CD14-positive monocyte (primary cell): ENCODE results near the gene TMEM132D. TPM values are rescaled to one million over a fixed set of nuclear protein-coding genes. Genes with fewer than 3 reads are reported as not detected.

ENCODE experiments used
- DNase-seq, 3 donors: peaks; one replicate each; pipeline ENCODE4 v3.0.0-alpha.2; 2011 to 2022
- H2AFZ ChIP-seq: 2 replicates; pipeline ENCODE4 v1.6.0; 2012; ENCODE audit warnings: mild to moderate bottlenecking, low read depth, low read length, inconsistent platforms; ENCODE audit not compliant: insufficient read depth, poor library complexity, severe bottlenecking
- H3K27ac ChIP-seq, 2 donors: 1 replicate in 1 of 2; 2 replicates in 1 of 2; pipeline ENCODE4 v1.5.1; 2012 to 2013; ENCODE audit warnings: low read length in 2 of 2, control low read depth in 1 of 2, inconsistent platforms in 1 of 2, low read depth in 1 of 2, mild to moderate bottlenecking in 1 of 2
- H3K27me3 ChIP-seq, 2 donors: one replicate each; pipeline versions ENCODE4 v1.6.0 to v1.6.1; 2011 to 2013; ENCODE audit warnings: low read length in 2 of 2; ENCODE audit not compliant: control insufficient read depth in 2 of 2, insufficient read depth in 2 of 2
- H3K36me3 ChIP-seq, 2 donors: replicated peaks in 1 of 2; 1 replicate in 1 of 2; 2 replicates in 1 of 2; pipeline versions ENCODE4 v1.5.1 to v1.6.1; 2012 to 2013; ENCODE audit warnings: low read length in 2 of 2, control low read depth in 1 of 2, inconsistent platforms in 1 of 2, mild to moderate bottlenecking in 1 of 2; ENCODE audit not compliant: insufficient read depth in 2 of 2, control insufficient read depth in 1 of 2
- H3K4me1 ChIP-seq, 2 donors: 1 replicate in 1 of 2; 2 replicates in 1 of 2; pipeline versions ENCODE4 v1.5.1 to v1.6.1; 2012 to 2013; ENCODE audit warnings: low read length in 2 of 2, control low read depth in 1 of 2, inconsistent platforms in 1 of 2, mild to moderate bottlenecking in 1 of 2, moderate library complexity in 1 of 2; ENCODE audit not compliant: insufficient read depth in 2 of 2, control insufficient read depth in 1 of 2
- H3K4me2 ChIP-seq: replicated peaks from 2 replicates; pipeline ENCODE3; 2012; ENCODE audit warnings: low read length, moderate library complexity, mild to moderate bottlenecking; ENCODE audit not compliant: poor library complexity, severe bottlenecking; ENCODE audit errors: extremely low read depth
- H3K4me3 ChIP-seq, 3 experiments: fragments of 200-600 bp in 1 of 3; sonication (generic) in 1 of 3; replicated peaks in 1 of 3; 1 replicate in 2 of 3; 2 replicates in 1 of 3; pipeline ENCODE4 v1.5.1; 2011 to 2013; ENCODE audit warnings: low read length in 3 of 3, mild to moderate bottlenecking in 3 of 3, control low read depth in 2 of 3, low read depth in 2 of 3, inconsistent platforms in 1 of 3, moderate library complexity in 1 of 3
- H3K79me2 ChIP-seq: 2 replicates; pipeline ENCODE4 v1.6.0; 2012; ENCODE audit warnings: mild to moderate bottlenecking, control low read depth, inconsistent platforms, low read length, moderate library complexity; ENCODE audit not compliant: insufficient read depth
- H3K9ac ChIP-seq: 2 replicates; pipeline ENCODE4 v1.6.0; 2017; ENCODE audit warnings: low read length, mild to moderate bottlenecking; ENCODE audit not compliant: insufficient read depth, poor library complexity, severe bottlenecking
- H3K9me3 ChIP-seq, 2 donors: replicated peaks in 1 of 2; 1 replicate in 1 of 2; 2 replicates in 1 of 2; pipeline versions ENCODE4 v1.5.1 to v1.6.1; 2012 to 2013; ENCODE audit warnings: low read length in 2 of 2, control low read depth in 1 of 2; ENCODE audit not compliant: control insufficient read depth in 1 of 2, insufficient read depth in 1 of 2
- H4K20me1 ChIP-seq: 2 replicates; pipeline ENCODE4 v1.6.0; 2012; ENCODE audit warnings: mild to moderate bottlenecking, low read length, control low read depth, moderate library complexity; ENCODE audit not compliant: insufficient read depth
- H3K27ac Mint-ChIP-seq, 7 donors: one replicate each; pipeline ENCODE4 v1.8.0; 2020; ENCODE audit warnings: mild to moderate bottlenecking in 7 of 7, mixed read lengths in 7 of 7, moderate library complexity in 6 of 7, inconsistent platforms in 2 of 7
- H3K27me3 Mint-ChIP-seq, 3 donors: one replicate each; pipeline ENCODE4 v1.8.0; 2021 to 2022; ENCODE audit warnings: low read depth in 3 of 3, mild to moderate bottlenecking in 3 of 3, mixed read lengths in 3 of 3, moderate library complexity in 3 of 3, inconsistent platforms in 1 of 3
- H3K36me3 Mint-ChIP-seq, 2 donors: one replicate each; pipeline ENCODE4 v1.8.0; 2020; ENCODE audit warnings: mixed read lengths in 2 of 2, inconsistent platforms in 1 of 2, mild to moderate bottlenecking in 1 of 2
- H3K4me1 Mint-ChIP-seq: one replicate; pipeline ENCODE4 v1.8.0; 2020; ENCODE audit warnings: mild to moderate bottlenecking, mixed read lengths
- H3K4me3 Mint-ChIP-seq, 2 donors: one replicate each; pipeline ENCODE4 v1.8.0; 2020; ENCODE audit warnings: mild to moderate bottlenecking in 2 of 2, mixed read lengths in 2 of 2, moderate library complexity in 1 of 2
- H3K9me3 Mint-ChIP-seq, 7 donors: one replicate each; pipeline ENCODE4 v1.8.0; 2020 to 2022; ENCODE audit warnings: mixed read lengths in 7 of 7, mild to moderate bottlenecking in 6 of 7, moderate library complexity in 6 of 7, inconsistent platforms in 2 of 7
- CTCF ChIP-seq: fragments of 200-600 bp; IDR thresholded peaks from one replicate; pipeline ENCODE4 v1.8.0; 2022; ENCODE audit warnings: antibody characterized with exemption, mild to moderate bottlenecking
- whole genome bisulfite sequencing: methylation state at CpG from one replicate; pipeline ENCODE4 v1.1.5; 2013; ENCODE audit warnings: missing lambda C conversion rate; ENCODE audit not compliant: insufficient coverage; 5-methylcytosine and 5-hydroxymethylcytosine counted together
- intact Hi-C, 2 donors: fragments of 100-400 bp; cut with micrococcal nuclease; formaldehyde crosslinking; loops; one replicate each; pipeline versions ENCODE4 v1.15.0 to v1.15.1; 2023
- polyA plus RNA-seq, 3 donors: library from polyadenylated mRNA; depleted of rRNA in 1 of 3; unstranded in 2 of 3; stranded (reverse) in 1 of 3; fragments of 300-500 nt in 2 of 3; fragments of >200 nt in 1 of 3; fragmentation: Illumina TruSeq in 2 of 3; gene quantifications; 1 replicate in 2 of 3; 2 replicates in 1 of 3; pipeline ENCODE4 v1.2.3, GENCODE V29; 2012 to 2021

Gene TMEM132D
- polyA plus RNA-seq, 3 donors, result 0.04 TPM; not detected in 2

DNA sequence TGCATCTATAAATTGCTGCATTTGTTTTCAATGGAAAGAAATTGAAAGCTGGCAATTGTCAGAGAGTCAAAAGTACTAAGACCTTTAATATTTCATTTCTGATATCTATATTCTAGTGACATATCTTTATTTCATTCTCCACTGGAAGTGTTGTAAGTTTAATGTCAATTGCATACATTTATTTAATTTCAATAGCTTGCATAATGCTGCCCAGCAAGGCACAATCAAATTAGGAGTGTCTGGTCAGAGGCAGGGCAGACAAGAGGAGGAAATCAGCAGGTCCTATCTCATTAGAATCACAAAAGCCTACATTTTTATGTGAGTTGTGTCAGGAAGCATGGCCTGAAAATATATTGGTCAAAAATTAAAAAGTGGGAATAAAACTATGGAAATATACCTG lies 112.9 kb downstream of the TMEM132D start:
- H3K9me3 ChIP-seq, result peaks cover 10 to 15% of the 10 kb centered on the region in 2 donors
- peaks cover 0 to 2% (median 2%) of the 10 kb centered on the region in 3 donors for H3K27me3 Mint-ChIP-seq
- no peaks in the 10 kb centered on the region for H3K27me3 ChIP-seq
- H2AFZ ChIP-seq, result no peak overlapping the region
- H3K36me3 Mint-ChIP-seq, result no peaks in the 10 kb centered on the region
- no peaks in the 10 kb centered on the region for H4K20me1 ChIP-seq
- H3K4me1 Mint-ChIP-seq, result no peaks in the 10 kb centered on the region
- H3K4me1 ChIP-seq, result no peaks in the 10 kb centered on the region
- no peak overlapping the region for H3K4me2 ChIP-seq
- no peak for DNase-seq
- H3K79me2 ChIP-seq, result no peaks in the 10 kb centered on the region
- intact Hi-C loops, result no loop called here
- H3K9me3 Mint-ChIP-seq, result peaks cover 4 to 22% (median 8%) of the 10 kb centered on the region in 7 donors
- no peak overlapping the region for H3K4me3 Mint-ChIP-seq
- no peak overlapping the region for H3K27ac Mint-ChIP-seq
- no peak overlapping the region for H3K4me3 ChIP-seq
- H3K36me3 ChIP-seq, result no peaks in the 10 kb centered on the region
- no peak for TF ChIP-seq CTCF
- no peak overlapping the region for H3K9ac ChIP-seq
- no peak overlapping the region for H3K27ac ChIP-seq

DNA sequence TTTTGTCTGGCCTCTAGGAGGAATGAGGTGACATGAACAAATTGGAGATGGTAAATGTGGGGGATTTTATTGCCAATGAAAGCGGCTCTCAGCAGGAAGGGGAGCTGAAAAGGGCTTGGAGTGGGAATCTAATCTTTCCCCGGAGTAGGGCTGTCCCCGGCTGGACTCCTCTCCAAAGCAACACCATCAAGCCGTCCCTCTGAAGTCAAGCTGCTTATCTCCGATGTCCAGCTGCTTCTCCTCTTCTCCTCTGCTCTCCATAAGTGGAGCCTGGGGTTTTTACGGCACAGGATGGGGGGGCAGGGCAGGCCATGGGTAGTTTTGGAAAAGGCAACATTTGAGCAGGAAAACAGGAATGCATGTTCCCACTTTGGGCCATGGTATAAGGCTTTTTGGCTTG lies 113.5 kb downstream of the TMEM132D start:
- Mint-ChIP-seq H3K9me3 (peaks cover 4 to 24% (median 8%) of the 10 kb centered on the region in 7 donors), H3K4me1 (no peaks in the 10 kb centered on the region), H3K36me3 (no peaks in the 10 kb centered on the region), H3K27ac (peak overlapping the region in 1 of 7 donors; percentile 50), H3K27me3 (peaks cover 0 to 2% (median 2%) of the 10 kb centered on the region in 3 donors), H3K4me3 (no peak overlapping the region)
- Histone ChIP-seq H4K20me1 (no peaks in the 10 kb centered on the region), H3K79me2 (no peaks in the 10 kb centered on the region), H3K27ac (no peak overlapping the region), H3K9ac (no peak overlapping the region), H3K9me3 (peaks cover 14 to 16% of the 10 kb centered on the region in 2 donors), H3K4me3 (no peak overlapping the region), H3K4me1 (no peaks in the 10 kb centered on the region), H3K27me3 (no peaks in the 10 kb centered on the region), H2AFZ (no peak overlapping the region), H3K36me3 (no peaks in the 10 kb centered on the region), H3K4me2 (no peak overlapping the region)
- intact Hi-C loops, result no loop called here
- TF ChIP-seq CTCF, result no peak
- no peak for DNase-seq
- WGBS, result no CpG with 5 or more reads among the region's 6 CpGs
